DOHH2 (cell line): ENCODE results near the gene TESK2.

Source experiments
- EZH2phosphoT487 ChIP-seq: fragments of 200-600 bp; sonication (generic); IDR thresholded peaks from 2 replicates; pipeline ENCODE4 v1.6.1; 2017; ENCODE audit warnings: borderline replicate concordance, mild to moderate bottlenecking, antibody characterized with exemption, low read length, moderate library complexity, mixed read lengths
- TF ChIP-seq, protein P1 (sequence below): fragments of 200-600 bp; sonication (generic); IDR thresholded peaks from one replicate; pipeline ENCODE4 v1.5.1; 2014; ENCODE audit warnings: antibody characterized with exemption, mild to moderate bottlenecking, low read depth, low read length; ENCODE audit not compliant: poor library complexity, severe bottlenecking

DNA sequence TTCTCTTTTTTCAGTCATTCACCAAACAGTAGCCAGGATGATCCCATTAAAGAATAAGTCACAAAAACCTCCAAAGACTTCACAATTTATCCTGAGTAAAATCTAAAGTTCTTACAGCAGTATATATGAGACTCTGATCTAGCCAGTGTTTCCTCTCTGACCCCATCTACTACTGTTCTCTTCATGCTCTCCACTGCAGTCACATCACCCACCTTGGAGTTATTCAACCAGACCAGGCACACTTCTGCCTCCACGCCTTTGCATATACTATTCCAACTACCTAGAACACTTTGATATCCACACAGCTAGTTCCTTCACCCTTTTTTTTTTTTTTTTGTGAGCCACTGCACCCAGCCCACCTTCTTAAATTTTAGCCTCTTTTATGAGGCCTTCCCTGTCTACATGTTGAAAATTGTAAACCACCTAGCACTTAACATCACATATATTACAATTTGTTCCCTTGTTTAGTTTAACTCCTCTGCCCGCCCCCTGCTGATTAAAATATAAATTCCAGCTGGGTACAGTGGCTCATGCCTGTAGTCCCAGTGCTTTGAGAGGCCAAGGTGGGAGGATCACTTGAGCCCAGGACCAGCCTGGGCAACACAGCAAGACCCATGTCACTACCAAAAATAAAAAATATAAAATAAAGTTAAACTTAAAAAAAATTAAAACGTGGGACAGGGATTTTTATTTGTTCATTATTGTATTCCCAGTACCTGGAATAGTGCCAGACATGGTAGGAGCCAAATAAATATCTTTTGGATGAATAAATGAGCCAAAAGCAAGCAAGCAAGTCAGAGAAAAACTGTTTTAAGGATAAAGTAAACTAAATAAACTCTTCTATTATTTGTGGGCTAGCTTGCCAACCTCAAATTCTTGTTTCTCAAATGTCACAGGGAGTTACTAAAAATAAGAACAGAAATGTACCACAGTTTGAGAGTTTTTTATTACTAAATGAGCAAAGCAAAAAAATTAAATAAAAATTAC, 115.6 kb downstream of the TESK2 start:
- TF ChIP-seq, protein P1, sequence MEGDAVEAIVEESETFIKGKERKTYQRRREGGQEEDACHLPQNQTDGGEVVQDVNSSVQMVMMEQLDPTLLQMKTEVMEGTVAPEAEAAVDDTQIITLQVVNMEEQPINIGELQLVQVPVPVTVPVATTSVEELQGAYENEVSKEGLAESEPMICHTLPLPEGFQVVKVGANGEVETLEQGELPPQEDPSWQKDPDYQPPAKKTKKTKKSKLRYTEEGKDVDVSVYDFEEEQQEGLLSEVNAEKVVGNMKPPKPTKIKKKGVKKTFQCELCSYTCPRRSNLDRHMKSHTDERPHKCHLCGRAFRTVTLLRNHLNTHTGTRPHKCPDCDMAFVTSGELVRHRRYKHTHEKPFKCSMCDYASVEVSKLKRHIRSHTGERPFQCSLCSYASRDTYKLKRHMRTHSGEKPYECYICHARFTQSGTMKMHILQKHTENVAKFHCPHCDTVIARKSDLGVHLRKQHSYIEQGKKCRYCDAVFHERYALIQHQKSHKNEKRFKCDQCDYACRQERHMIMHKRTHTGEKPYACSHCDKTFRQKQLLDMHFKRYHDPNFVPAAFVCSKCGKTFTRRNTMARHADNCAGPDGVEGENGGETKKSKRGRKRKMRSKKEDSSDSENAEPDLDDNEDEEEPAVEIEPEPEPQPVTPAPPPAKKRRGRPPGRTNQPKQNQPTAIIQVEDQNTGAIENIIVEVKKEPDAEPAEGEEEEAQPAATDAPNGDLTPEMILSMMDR: peak; percentile 18
- TF ChIP-seq EZH2phosphoT487: no peak
